GM19025 (cell line): ENCODE results near the gene SYT5.

Experiments
- ATAC-seq: cut with Tn5 transposase; IDR thresholded peaks from one replicate; pipeline ENCODE4 v1.9.1; 2021; ENCODE audit warnings: mild to moderate bottlenecking, low read depth, moderate library complexity; ENCODE audit not compliant: unreplicated experiment

Gene SYT5

GRCh38 chr19:55149078-55150003 lies 30.7 kb downstream of the SYT5 start, which contains the start of gene TNNT1:
TSS of gene TNNT1 (minus strand) at chr19:55149206. CDS start at chr19:55147157, 2,049 bp downstream.
- no peak for ATAC-seq

- no peak for ATAC-seq
Observed at GRCh38 chr19:55147545-55148251, 32.4 kb downstream of the SYT5 start.

- ATAC-seq = no peak
Observed at GRCh38 chr19:55146705-55147273, 33.3 kb downstream of the SYT5 start.

- ATAC-seq = no peak
Observed at GRCh38 chr19:55146078-55146704, 33.9 kb downstream of the SYT5 start.

- no peak for ATAC-seq
Observed at GRCh38 chr19:55145232-55145631, 34.9 kb downstream of the SYT5 start.

GRCh38 chr19:55141696-55142095 lies 38.4 kb downstream of the SYT5 start:
- no peak for ATAC-seq

GRCh38 chr19:55137915-55138314 lies 42.2 kb downstream of the SYT5 start:
- ATAC-seq = no peak

- ATAC-seq = no peak
Observed at GRCh38 chr19:55136399-55137102, 43.5 kb downstream of the SYT5 start.

- no peak for ATAC-seq
Observed at GRCh38 chr19:55134736-55135135, 45.4 kb downstream of the SYT5 start.

GRCh38 chr19:55133639-55134444 lies 46.2 kb downstream of the SYT5 start:
- ATAC-seq = no peak

- ATAC-seq = no peak
Observed at GRCh38 chr19:55132453-55133129, 47.5 kb downstream of the SYT5 start.

GRCh38 chr19:55131421-55131820 lies 48.7 kb downstream of the SYT5 start:
- ATAC-seq = no peak
